Heart left ventricle (tissue), 13 donors: ENCODE data around the gene CLCN1.

Experiments
- POLR2A ChIP-seq, 2 donors: fragments of 450-650 bp; IDR thresholded peaks; one replicate each; pipeline ENCODE4 v1.6.1; 2017; ENCODE audit warnings: antibody characterized with exemption in 2 of 2, mild to moderate bottlenecking in 2 of 2, moderate library complexity in 2 of 2
- TF ChIP-seq, protein P1 (sequence below), 12 donors: fragments of 200-600 bp; sonication (generic) in 4 of 12; IDR thresholded peaks; one replicate each; pipeline versions ENCODE4 v1.5.0 to v1.8.0; 2018 to 2022; ENCODE audit warnings: antibody characterized with exemption in 12 of 12, mild to moderate bottlenecking in 5 of 12
- donor health status: ischemic (EF 13 %, LVEDD 7.1; RV severe dilation, severe dysfunction).
- donor health status: DM: no; HTN: yes; CAD: no.
- donor health status: DM: no; HTN: no; CAD: no.
- donor health status: ischemic (EF 25% LVEDD 6.9; RV normal size, moderate dysfunction).
- donor health status: ischemic (EF 25% LVEDD 5.7; RV mildly dilated, moderate dysfunction).
- donor health status: ischemic (EF 35%, LVEDD 5.7; RV mildly dilated, moderate dysfunction).
- donor health status: nonischemic (EF 11% LVEDD 7.7; RV severe dilation, severe dysfunction).
- donor health status: DM: yes; HTN: yes; CAD: no.
- donor health status: PGD.
- donor health status: ischemic (EF 29% LVEDD 5.4; RV normal size, mild dysfunction).
- donor health status: nonischemic (EF 23%, LVEDD 6.1; RV moderate dilation, normal function).

DNA sequence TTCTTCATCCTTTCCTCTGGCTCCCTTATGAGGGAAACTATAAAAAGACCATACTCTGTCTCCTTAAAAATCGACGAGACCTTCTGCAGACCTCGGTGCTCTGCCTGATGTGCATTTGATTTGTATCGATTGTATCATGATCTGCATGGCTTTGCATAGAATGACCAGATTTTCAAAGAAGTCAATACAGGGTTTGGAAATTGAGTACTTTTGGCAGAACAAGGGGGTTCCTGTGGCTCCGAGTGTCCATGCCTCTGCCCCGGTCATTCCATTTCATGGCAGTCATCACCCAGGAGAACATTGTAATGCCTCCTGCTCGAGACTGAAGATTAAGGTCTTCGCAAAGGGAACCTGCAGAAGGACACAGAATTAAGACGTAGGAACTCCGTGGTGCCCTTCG, 27.1 kb upstream of the CLCN1 start:
- TF ChIP-seq, protein P1, sequence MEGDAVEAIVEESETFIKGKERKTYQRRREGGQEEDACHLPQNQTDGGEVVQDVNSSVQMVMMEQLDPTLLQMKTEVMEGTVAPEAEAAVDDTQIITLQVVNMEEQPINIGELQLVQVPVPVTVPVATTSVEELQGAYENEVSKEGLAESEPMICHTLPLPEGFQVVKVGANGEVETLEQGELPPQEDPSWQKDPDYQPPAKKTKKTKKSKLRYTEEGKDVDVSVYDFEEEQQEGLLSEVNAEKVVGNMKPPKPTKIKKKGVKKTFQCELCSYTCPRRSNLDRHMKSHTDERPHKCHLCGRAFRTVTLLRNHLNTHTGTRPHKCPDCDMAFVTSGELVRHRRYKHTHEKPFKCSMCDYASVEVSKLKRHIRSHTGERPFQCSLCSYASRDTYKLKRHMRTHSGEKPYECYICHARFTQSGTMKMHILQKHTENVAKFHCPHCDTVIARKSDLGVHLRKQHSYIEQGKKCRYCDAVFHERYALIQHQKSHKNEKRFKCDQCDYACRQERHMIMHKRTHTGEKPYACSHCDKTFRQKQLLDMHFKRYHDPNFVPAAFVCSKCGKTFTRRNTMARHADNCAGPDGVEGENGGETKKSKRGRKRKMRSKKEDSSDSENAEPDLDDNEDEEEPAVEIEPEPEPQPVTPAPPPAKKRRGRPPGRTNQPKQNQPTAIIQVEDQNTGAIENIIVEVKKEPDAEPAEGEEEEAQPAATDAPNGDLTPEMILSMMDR (IDR thresholded peaks at IDR 0.05) = no peak
- no peak for TF ChIP-seq POLR2A (IDR thresholded peaks at IDR 0.05)
